Panc1 (cell line): Measurements from ENCODE around the gene MMP23B. TPM values are rescaled to one million over a fixed set of nuclear protein-coding genes. Genes with fewer than 3 reads are reported as not detected.

Source experiments
- ATAC-seq: fragments of 200-7000 bp; cut with Tn5 transposase; 2 replicates; pipeline ENCODE4 v1.9.1; 2020; ENCODE audit warnings: mild to moderate bottlenecking, moderate library complexity
- BruUV-seq: library from RNA; stranded (reverse); fragments of 400-500 nt; replicated peaks from 2 replicates; lab custom pipeline; 2021; lab: Mats Ljungman, UMichigan
- CTCF ChIA-PET: fragments of 300-600 bp; sonication (Branson Sonifier 250); formaldehyde crosslinking; loops from one replicate; lab custom pipeline; 2022; ENCODE audit warnings: antibody characterized with exemption; lab: Charles Lee
- POLR2A ChIA-PET: fragments of 300-600 bp; sonication (Branson Sonifier 250); formaldehyde crosslinking; loops from one replicate; lab custom pipeline; 2022; ENCODE audit warnings: antibody characterized with exemption; lab: Charles Lee
- DNase-seq: peaks from one replicate; pipeline ENCODE4 v3.0.0-alpha.2; 2010; ENCODE audit warnings: low read depth, low spot score
- H3K27ac ChIP-seq: 2 replicates; pipeline ENCODE4 v1.5.1; 2011; ENCODE audit warnings: mild to moderate bottlenecking, low read length, inconsistent platforms
- H3K27me3 ChIP-seq: fragments of 200-500 bp; sonication (Bioruptor generic); 2 replicates; pipeline ENCODE4 v1.6.0; 2014; ENCODE audit warnings: low read length, inconsistent platforms; ENCODE audit not compliant: control insufficient read depth, insufficient read depth
- H3K36me3 ChIP-seq: fragments of 200-500 bp; sonication (Bioruptor generic); 2 replicates; pipeline ENCODE4 v1.5.1; 2014; ENCODE audit warnings: inconsistent platforms, mild to moderate bottlenecking, low read length, moderate library complexity; ENCODE audit not compliant: control insufficient read depth, insufficient read depth
- H3K4me1 ChIP-seq: 2 replicates; pipeline ENCODE4 v1.5.1; 2011; ENCODE audit warnings: inconsistent platforms, mild to moderate bottlenecking, low read length, moderate library complexity; ENCODE audit not compliant: control insufficient read depth, insufficient read depth
- H3K4me3 ChIP-seq, 2 experiments: 2 replicates each; pipeline ENCODE4 v1.5.1; 2011 to 2012; ENCODE audit warnings: low read depth in 2 of 2, low read length in 2 of 2, mild to moderate bottlenecking in 2 of 2, inconsistent platforms in 1 of 2, moderate library complexity in 1 of 2
- H3K9me3 ChIP-seq: fragments of 200-500 bp; sonication (Bioruptor generic); 2 replicates; pipeline ENCODE4 v1.5.1; 2014; ENCODE audit warnings: low read depth, mild to moderate bottlenecking, inconsistent platforms, low read length, moderate library complexity; ENCODE audit not compliant: control insufficient read depth, insufficient read depth
- CTCF ChIP-seq: fragments of 450-650 bp; IDR thresholded peaks from 2 replicates; pipeline ENCODE4 v1.5.1; 2017; ENCODE audit warnings: mild to moderate bottlenecking
- POLR2AphosphoS5 ChIP-seq: IDR thresholded peaks from 2 replicates; pipeline ENCODE4 v1.6.1; 2012; ENCODE audit warnings: mild to moderate bottlenecking, low read depth, low read length, moderate library complexity
- REST ChIP-seq, 2 experiments: IDR thresholded peaks; 2 replicates each; pipeline ENCODE4 v1.6.1; 2011 to 2012; ENCODE audit warnings: low read depth in 2 of 2, control low read depth in 1 of 2, low read length in 1 of 2, mild to moderate bottlenecking in 1 of 2, moderate library complexity in 1 of 2; ENCODE audit not compliant: insufficient read depth in 1 of 2
- SIN3A ChIP-seq: IDR thresholded peaks from 2 replicates; pipeline ENCODE4 v1.6.1; 2012; ENCODE audit warnings: low read depth, mild to moderate bottlenecking, low read length, moderate library complexity, borderline replicate concordance; ENCODE audit not compliant: insufficient read depth
- TCF7L2 ChIP-seq: IDR thresholded peaks from 2 replicates; pipeline ENCODE4 v1.6.1; 2011; ENCODE audit warnings: mild to moderate bottlenecking, low read depth, low read length, inconsistent platforms
- in situ Hi-C: cut with HindIII; loops from 2 replicates; pipeline ENCODE4 v1.10.0; 2016; ENCODE audit warnings: low sequenced_read_pairs, low pct_unique_long_range_greater_than_20kb
- intact Hi-C: fragments of 100-400 bp; cut with micrococcal nuclease; formaldehyde crosslinking; loops from one replicate; pipeline ENCODE4 v1.10.0; 2022; ENCODE audit not compliant: unreplicated experiment
- total RNA-seq: library from RNA; stranded (reverse); gene quantifications from one replicate; pipeline ENCODE4 v1.2.1, GENCODE V29; 2021; ENCODE audit not compliant: unreplicated experiment

Gene MMP23B
- total RNA-seq, 1 experiment from 2014 or later, result 5.0 TPM

- H3K4me3 ChIP-seq, result peak within 1 kb of the TSS; percentile 73 to 87
- in situ Hi-C loops (no loop called here), intact Hi-C loops (no loop called here)
- DNase-seq (peak; percentile 65), ATAC-seq (peak; percentile 94)
- H3K27me3 ChIP-seq, result no peaks in the 10 kb centered on the region
- peaks cover 20% of the 10 kb centered on the region for H3K4me1 ChIP-seq
- no peaks in the 10 kb centered on the region for H3K36me3 ChIP-seq
- no peaks in the 10 kb centered on the region for H3K9me3 ChIP-seq
- peak; percentile 79; the same call in 1 of the 2 replicates for TF ChIP-seq SIN3A
- TF ChIP-seq REST (IDR thresholded peaks at IDR 0.05; ENCODE audit: insufficient read depth in 1 of 2, low read depth in 2 of 2, low read length in 1 of 2), result 0 out of 4 replicates have a peak, but pooled peaks of 1 of the 2 experiments have one; percentile 33
- TF ChIP-seq POLR2AphosphoS5, result peak; percentile 96
- no peak for TF ChIP-seq CTCF
- ChIA-PET POLR2A (no interaction called here), CTCF (no interaction called here)
- no TSS peak for BruUV-seq
- H3K27ac ChIP-seq, result peak within 1 kb of the TSS; percentile 83
Measured at GRCh38 chr1:1615256-1616044, 16.5 kb upstream of the MMP23B start, which contains the start of gene MIB2. TSS of gene MIB2 (plus strand) at chr1:1615500. CDS start at chr1:1623453, 7,953 bp downstream.

- H3K27me3 ChIP-seq, result no peaks in the 10 kb centered on the region
- ChIA-PET POLR2A (no interaction called here), CTCF (no interaction called here)
- H3K9me3 ChIP-seq, result no peaks in the 10 kb centered on the region
- in situ Hi-C loops (no loop called here), intact Hi-C loops (no loop called here)
- no peaks in the 10 kb centered on the region for H3K36me3 ChIP-seq
- DNase-seq (no peak), ATAC-seq (peak; percentile 42)
- peak overlapping the region; percentile 73 to 87 for H3K4me3 ChIP-seq
- BruUV-seq, result no TSS peak
- TF ChIP-seq SIN3A (no peak), TCF7L2 (no peak), POLR2AphosphoS5 (no peak), REST (IDR thresholded peaks at IDR 0.05; ENCODE audit: insufficient read depth in 1 of 2, low read depth in 2 of 2, low read length in 1 of 2) (no peak), CTCF (no peak)
- peaks cover 20% of the 10 kb centered on the region for H3K4me1 ChIP-seq
- no peak overlapping the region for H3K27ac ChIP-seq
Measured at GRCh38 chr1:1616045-1616790, 15.8 kb upstream of the MMP23B start.
